Astrocyte of the cerebellum (primary cell): Measurements from ENCODE around the gene ST13.
"Not testable (repeated sequence)": the region's sequence is repeated elsewhere in the genome, so short reads cannot be mapped to it uniquely, and the experiment has no call there.

Experiments used
- DNase-seq: peaks from one replicate; pipeline ENCODE4 v3.0.0-alpha.2; 2011; ENCODE audit warnings: low read depth
- H3K4me3 ChIP-seq: 2 replicates; pipeline ENCODE4 v1.5.1; 2011; ENCODE audit warnings: mild to moderate bottlenecking, low read depth, low read length, moderate library complexity
- in situ Hi-C: cut with HindIII; loops from 2 replicates; pipeline ENCODE4 v1.10.0; 2017; ENCODE audit warnings: low sequenced_read_pairs
- TF ChIP-seq, protein P1 (sequence below): IDR thresholded peaks from 2 replicates; pipeline ENCODE4 v1.5.1; 2012; ENCODE audit warnings: low read length, low read depth, moderate library complexity, mild to moderate bottlenecking; ENCODE audit errors: missing control alignments

ST13 gene

DNA sequence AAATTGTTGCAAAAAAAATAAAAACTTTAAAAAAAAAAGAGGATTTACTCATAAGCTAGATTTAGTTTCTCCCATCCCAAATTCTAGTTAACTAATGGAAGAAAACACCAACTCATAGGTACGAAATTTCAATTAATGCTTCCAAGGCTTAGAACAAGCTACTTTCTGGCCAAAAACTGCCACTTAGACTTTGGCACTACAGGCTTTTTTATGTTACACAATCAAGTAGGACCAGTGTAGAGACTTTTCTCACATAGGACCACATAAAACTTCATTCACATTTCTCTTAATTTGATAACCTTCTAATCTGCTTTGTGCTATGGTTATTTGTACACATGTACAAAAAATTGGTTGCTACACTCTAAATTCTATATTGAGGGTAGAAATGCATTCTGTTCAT, 3.1 kb downstream of the ST13 start:
- TF ChIP-seq, protein P1, sequence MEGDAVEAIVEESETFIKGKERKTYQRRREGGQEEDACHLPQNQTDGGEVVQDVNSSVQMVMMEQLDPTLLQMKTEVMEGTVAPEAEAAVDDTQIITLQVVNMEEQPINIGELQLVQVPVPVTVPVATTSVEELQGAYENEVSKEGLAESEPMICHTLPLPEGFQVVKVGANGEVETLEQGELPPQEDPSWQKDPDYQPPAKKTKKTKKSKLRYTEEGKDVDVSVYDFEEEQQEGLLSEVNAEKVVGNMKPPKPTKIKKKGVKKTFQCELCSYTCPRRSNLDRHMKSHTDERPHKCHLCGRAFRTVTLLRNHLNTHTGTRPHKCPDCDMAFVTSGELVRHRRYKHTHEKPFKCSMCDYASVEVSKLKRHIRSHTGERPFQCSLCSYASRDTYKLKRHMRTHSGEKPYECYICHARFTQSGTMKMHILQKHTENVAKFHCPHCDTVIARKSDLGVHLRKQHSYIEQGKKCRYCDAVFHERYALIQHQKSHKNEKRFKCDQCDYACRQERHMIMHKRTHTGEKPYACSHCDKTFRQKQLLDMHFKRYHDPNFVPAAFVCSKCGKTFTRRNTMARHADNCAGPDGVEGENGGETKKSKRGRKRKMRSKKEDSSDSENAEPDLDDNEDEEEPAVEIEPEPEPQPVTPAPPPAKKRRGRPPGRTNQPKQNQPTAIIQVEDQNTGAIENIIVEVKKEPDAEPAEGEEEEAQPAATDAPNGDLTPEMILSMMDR, result no peak
- no peak overlapping the region for H3K4me3 ChIP-seq
- no peak for DNase-seq
- in situ Hi-C loops, result no loop called here

DNA sequence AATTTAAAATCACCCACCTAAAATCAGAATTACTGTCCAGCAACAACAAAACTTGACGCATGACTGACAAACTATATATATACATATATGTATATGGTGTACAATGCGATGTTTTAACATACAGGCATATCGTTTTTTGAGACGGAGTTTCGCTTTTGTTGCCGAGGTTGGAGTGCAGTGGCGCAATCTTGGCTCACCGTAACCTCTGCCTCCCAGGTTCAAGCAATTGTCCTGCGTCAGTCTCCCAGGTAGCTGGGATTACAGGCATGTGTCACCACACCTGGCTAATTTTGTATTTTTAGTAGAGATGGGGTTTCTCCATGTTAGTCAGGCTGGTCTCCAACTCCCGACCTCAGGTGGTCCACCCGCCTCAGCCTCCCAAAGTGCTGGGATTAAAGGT, 10.6 kb downstream of the ST13 start:
- DNase-seq, H3K4me3 ChIP-seq, in situ Hi-C loops: not testable (repeated sequence)

DNA sequence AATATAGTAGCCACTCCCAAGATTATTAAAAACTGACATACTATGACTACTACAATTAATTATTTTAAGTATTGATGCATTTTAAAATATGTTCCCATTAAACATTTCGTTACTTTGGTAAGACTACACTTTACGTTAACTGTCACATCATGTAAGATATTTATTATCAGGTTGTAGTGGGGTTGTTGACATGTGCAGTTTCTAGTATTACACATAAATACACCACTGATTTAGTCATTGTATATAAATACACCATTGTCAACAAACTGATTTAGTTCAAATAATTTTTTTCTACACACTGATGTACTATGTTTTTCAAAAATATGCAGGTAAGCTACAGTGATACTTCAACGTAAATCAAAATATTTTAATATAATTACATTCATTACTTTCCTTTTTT, 11.5 kb downstream of the ST13 start:
- DNase-seq, result no peak
- in situ Hi-C loops, result no loop called here
- TF ChIP-seq, protein P1, result no peak
- no peak overlapping the region for H3K4me3 ChIP-seq

DNA sequence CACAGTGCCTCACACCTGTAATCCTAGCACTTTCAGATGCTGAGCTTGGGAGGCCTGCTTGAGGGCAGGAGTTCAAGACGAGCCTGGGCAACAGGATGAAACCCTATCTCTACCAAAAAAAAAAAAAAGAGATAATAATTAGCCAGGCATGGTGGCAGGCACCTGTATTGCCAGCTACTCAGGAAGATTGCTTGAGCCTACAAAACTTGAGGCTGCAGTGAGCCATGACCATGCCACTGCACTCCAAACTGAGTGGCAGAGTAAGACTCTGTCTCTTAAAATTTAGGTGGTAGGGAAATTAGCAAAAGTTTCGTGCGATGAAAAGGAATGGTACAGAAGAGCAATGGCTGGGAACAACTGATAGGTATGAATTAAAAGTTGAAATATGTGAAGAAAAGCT, 18.0 kb downstream of the ST13 start:
- no peak overlapping the region for H3K4me3 ChIP-seq
- TF ChIP-seq, protein P1, result no peak
- no peak for DNase-seq
- in situ Hi-C loops, result no loop called here

DNA sequence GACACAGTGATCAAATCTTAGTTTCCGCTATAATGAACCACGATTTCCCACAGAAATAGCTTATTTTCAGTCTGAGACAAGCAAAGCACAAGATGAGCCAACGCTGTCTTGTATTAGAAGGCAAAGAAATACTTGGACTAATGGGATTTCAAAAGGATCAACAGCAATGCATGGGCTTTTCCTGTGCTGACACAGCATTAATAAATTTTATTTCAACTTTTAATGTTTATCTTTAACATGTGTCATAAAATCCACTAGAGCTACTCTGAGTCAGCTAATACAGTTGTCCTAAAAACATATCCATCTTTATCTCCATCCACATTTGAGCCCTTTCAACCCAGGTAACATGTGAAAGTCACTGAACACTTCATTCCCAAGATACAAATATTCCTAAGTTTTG, 21.8 kb downstream of the ST13 start:
- in situ Hi-C loops, result no loop called here
- DNase-seq, result no peak
- TF ChIP-seq, protein P1, result no peak
- no peak overlapping the region for H3K4me3 ChIP-seq

DNA sequence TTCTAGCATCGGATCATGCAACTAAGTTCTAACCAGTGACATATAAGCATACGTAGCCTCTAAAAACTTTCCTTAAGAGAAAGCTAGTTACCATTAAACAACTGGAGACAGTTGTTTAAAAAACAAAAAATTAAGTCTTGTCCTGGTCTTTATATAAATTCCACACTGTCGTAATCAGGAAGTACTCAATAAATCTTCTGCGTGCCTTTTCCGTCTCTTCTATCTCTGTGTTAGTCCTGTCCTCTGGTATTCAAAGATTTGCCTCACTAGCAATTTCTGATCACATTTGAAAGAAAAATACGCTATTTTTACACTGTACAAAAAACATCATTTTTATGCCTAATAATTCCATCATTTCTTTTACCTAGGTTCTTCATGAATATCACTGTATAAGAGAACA, 27.3 kb downstream of the ST13 start:
- H3K4me3 ChIP-seq, result no peak overlapping the region
- TF ChIP-seq, protein P1, result no peak
- in situ Hi-C loops, result no loop called here
- DNase-seq, result no peak

DNA sequence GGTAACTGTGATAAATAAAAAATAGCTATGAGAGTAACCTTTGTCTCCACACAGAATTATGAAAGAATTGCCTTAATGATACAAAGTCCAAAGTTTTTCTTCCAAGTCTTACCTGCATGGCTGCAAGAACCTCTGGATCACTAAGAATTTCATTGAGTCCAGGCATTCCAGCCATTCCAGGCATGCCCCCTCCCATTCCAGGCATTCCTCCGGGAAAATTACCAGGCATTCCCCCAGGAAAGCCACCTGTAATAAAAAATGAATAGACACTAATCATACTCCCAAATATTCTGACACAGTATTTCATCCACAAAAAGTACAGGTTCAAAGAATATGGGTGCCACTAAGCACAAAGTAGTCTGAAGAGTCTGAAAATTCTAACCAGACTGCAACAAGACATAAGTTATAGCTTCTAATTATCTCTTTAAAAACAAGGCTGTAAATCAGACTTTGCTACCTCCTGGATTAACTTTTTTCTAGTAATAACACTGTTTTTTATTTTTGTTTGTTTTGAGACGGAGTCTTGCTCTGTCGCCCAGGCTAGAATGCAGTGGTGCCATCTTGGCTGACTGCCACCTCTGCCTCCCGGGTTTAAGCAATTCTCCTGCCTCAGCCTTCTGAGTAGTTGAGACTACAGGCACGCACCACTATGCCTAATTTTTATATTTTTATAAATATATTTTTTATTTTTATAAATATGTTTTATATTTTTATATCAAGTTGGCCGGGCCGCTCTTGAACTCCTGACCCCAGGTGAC, 29.3 kb downstream of the ST13 start:
- no peak overlapping the region for H3K4me3 ChIP-seq
- TF ChIP-seq, protein P1, result no peak
- in situ Hi-C loops, result no loop called here
- DNase-seq, result no peak

DNA sequence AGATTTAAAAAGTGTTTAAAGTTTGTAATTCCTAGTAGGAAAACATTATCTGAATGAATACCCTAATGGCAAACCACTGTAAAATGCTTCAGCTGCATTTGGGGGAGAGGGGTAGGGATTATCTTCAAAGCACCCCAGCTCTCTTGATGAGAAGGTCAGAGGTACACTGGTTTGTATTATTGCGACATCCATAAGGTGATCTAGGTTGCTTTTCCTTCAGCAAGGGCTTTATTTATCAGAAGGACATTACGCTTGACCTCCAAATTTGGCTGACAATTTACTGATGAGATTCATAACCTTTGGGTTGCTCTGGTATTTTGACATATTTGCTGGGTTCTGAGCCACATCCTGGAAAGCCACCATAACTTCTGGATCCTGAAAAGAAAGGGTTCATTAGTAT, 30.1 kb downstream of the ST13 start:
- in situ Hi-C loops, H3K4me3 ChIP-seq, DNase-seq: not testable (repeated sequence)
